WERI-Rb-1 (cell line): ENCODE results near the gene RSPO1.
"Not testable (repeated sequence)": the region's sequence is repeated elsewhere in the genome, so short reads cannot be mapped to it uniquely, and the experiment has no call there.

Experiments
- DNase-seq: peaks from one replicate; pipeline ENCODE4 v3.0.0-alpha.2; 2020
- H3K27ac ChIP-seq: fragments of 250-450 bp; sonication (Bioruptor Pico); 2 replicates; pipeline ENCODE4 v1.5.1; 2020; ENCODE audit warnings: mild to moderate bottlenecking, moderate library complexity
- H3K27me3 ChIP-seq: fragments of 250-450 bp; sonication (Bioruptor Pico); 2 replicates; pipeline ENCODE4 v1.5.1; 2021; ENCODE audit warnings: mild to moderate bottlenecking, low read depth, moderate library complexity; ENCODE audit not compliant: insufficient read depth, severe bottlenecking
- H3K36me3 ChIP-seq: fragments of 250-450 bp; sonication (Bioruptor Pico); 2 replicates; pipeline ENCODE4 v1.5.1; 2020; ENCODE audit warnings: mild to moderate bottlenecking, moderate library complexity
- H3K4me3 ChIP-seq: 2 replicates; pipeline ENCODE4 v1.5.1; 2011; ENCODE audit warnings: low read depth, mild to moderate bottlenecking, control low read depth, low read length
- H3K9me3 ChIP-seq: fragments of 250-450 bp; sonication (Bioruptor Pico); 2 replicates; pipeline ENCODE4 v1.5.1; 2021; ENCODE audit warnings: mild to moderate bottlenecking, moderate library complexity; ENCODE audit not compliant: severe bottlenecking
- TF ChIP-seq, protein P1 (sequence below): IDR thresholded peaks from 2 replicates; pipeline ENCODE4 v1.5.1; 2011; ENCODE audit warnings: low read depth, mild to moderate bottlenecking, control low read depth, inconsistent platforms, low read length

RSPO1 gene

DNA sequence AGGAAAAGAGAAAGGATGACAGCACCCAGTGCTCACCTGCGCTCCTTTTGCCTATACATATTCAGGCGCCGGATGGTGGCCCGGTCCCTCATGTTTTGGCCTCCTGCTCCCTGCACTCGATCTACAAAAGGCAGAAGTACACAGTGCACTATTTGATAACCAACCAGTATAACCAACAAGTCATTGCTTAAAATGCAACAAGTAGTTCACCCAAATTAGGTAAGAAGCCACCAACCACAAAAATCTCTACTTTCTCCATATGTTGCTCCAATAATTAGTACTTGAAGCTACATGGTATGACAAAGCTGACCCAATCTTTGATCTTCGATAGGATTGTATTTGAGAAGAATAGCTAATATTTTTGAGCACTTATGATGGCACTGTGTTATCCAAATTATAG, 41.0 kb downstream of the RSPO1 start:
- H3K9me3 ChIP-seq, result no peaks in the 10 kb centered on the region
- no peak overlapping the region for H3K4me3 ChIP-seq
- H3K27me3 ChIP-seq, result no peaks in the 10 kb centered on the region
- H3K27ac ChIP-seq, result no peak overlapping the region
- peaks cover 54% of the 10 kb centered on the region for H3K36me3 ChIP-seq
- TF ChIP-seq, protein P1, sequence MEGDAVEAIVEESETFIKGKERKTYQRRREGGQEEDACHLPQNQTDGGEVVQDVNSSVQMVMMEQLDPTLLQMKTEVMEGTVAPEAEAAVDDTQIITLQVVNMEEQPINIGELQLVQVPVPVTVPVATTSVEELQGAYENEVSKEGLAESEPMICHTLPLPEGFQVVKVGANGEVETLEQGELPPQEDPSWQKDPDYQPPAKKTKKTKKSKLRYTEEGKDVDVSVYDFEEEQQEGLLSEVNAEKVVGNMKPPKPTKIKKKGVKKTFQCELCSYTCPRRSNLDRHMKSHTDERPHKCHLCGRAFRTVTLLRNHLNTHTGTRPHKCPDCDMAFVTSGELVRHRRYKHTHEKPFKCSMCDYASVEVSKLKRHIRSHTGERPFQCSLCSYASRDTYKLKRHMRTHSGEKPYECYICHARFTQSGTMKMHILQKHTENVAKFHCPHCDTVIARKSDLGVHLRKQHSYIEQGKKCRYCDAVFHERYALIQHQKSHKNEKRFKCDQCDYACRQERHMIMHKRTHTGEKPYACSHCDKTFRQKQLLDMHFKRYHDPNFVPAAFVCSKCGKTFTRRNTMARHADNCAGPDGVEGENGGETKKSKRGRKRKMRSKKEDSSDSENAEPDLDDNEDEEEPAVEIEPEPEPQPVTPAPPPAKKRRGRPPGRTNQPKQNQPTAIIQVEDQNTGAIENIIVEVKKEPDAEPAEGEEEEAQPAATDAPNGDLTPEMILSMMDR, result no peak
- no peak for DNase-seq

DNA sequence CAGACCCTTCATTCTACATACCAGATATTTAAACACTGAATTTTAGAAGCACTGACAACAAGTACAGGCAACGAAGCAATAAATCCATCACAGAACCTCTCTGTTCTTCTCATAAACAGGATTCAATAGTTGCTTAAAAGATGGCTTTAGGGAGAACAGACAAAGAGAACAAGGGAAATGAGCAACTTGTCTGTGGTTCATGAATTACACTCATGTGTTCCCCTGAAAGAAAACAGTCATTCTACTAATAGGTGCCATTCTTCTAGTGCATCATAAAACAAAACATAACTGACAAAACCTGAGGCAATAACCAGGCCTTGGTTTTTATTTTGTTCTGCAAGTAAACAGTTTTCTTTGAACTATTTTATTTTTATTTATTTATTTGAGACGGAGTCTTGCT, 45.8 kb downstream of the RSPO1 start:
- H3K27ac ChIP-seq, result no peak overlapping the region
- DNase-seq, result no peak
- no peaks in the 10 kb centered on the region for H3K27me3 ChIP-seq
- H3K36me3 ChIP-seq, result peaks cover 90% of the 10 kb centered on the region
- TF ChIP-seq, protein P1, result no peak
- H3K9me3 ChIP-seq, result no peaks in the 10 kb centered on the region
- H3K4me3 ChIP-seq, result no peak overlapping the region

GRCh38 chr1:37584544-37584943, 50.1 kb downstream of the RSPO1 start:
- not testable (repeated sequence) for DNase-seq, H3K27me3 ChIP-seq, H3K27ac ChIP-seq, H3K9me3 ChIP-seq, H3K4me3 ChIP-seq
- H3K36me3 ChIP-seq, result peaks cover 84% of the 10 kb centered on the region

DNA sequence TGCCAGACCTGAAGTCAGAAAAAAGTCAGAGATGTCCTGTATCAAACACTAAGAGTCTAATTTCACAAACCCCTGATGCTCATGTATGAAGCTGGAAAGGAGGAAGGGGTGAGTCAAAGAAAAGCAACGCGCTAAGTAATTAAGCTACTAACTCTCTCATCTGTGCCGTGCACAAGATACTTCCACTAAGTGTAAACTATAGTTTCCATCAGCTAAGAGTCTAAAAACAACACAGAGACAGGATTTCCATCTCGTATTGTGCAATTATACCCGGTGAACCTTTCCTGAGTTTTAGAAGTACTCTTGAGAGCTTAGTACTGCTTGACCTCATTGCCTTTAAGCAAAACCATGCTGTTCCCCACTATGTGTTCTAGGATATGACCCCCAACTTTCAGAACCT, 59.0 kb downstream of the RSPO1 start:
- no peak overlapping the region for H3K4me3 ChIP-seq
- H3K36me3 ChIP-seq, result peaks cover 81% of the 10 kb centered on the region
- no peaks in the 10 kb centered on the region for H3K9me3 ChIP-seq
- H3K27ac ChIP-seq, result no peak overlapping the region
- TF ChIP-seq, protein P1, result no peak
- H3K27me3 ChIP-seq, result no peaks in the 10 kb centered on the region
- no peak for DNase-seq

DNA sequence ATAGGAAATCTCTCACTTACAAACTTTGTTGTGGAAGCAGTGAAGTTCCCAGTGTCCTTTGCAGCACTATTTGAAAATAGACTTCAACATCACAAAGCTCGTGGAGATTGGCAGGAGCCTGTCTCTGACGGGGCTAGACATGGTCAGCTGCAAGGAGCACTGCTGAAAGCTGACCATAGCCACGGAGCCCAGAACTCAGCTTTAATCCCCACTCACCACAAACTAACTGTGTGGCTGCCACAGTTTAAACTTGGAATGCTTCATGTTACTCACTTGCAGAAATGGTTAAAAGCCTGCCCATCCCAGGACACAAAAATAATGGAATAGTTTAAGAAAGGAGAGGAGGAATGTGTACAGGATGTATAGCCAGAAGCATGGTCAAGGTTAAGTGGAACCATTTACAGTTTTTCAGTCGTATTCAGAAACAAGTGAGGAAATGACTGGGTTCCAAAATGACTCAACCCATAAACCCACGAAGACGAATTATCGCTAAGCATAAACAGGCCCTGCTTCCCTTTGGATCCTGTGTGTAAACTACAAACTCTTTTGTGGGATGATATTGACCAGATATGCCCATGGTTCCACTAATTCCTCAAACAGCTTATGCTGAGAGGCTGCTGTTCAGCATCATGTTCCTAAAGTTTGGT, 59.7 kb downstream of the RSPO1 start:
- H3K36me3 ChIP-seq, result peaks cover 82% of the 10 kb centered on the region
- no peaks in the 10 kb centered on the region for H3K27me3 ChIP-seq
- no peak overlapping the region for H3K4me3 ChIP-seq
- H3K27ac ChIP-seq, result no peak overlapping the region
- TF ChIP-seq, protein P1, result no peak
- no peak for DNase-seq
- no peaks in the 10 kb centered on the region for H3K9me3 ChIP-seq

DNA sequence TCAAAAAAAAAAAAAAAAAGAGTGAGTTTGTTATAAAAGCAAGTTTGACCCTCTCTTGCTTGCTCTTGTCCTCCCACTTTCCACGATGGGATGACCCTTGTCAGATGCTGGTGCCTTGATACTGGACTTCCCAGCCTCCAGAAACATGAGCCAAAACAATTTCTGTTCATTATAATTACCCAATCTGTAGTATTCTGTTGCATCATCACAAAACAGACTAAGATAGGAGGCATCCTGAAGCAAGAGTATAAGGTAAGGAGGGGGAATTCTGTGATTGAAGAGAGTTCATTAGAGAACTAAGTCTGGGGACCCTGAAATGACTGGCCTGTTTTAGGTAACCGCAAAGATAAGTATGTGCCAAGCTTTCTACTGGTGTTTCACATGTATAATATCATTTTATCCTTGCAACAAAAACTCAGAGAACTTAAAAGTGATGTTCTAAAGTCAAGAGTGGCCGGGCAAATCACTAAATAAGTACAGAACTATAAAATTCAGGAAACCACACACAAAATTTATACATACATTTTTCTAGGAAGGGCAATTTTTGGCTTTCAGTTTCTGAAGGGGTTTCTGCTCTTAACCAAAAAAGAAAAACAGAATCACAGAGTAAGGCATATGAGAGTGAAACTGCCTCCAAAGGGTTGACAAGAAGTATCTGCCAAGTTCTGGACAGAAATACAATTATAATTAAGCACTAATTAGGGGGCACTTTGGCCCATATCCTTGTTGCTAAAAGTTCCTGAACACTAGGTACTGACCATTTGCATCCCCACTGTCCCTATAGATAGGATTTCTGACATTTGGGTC, 64.0 kb downstream of the RSPO1 start:
- Histone ChIP-seq H3K4me3 (no peak overlapping the region), H3K9me3 (no peaks in the 10 kb centered on the region), H3K27me3 (no peaks in the 10 kb centered on the region), H3K36me3 (peaks cover 90% of the 10 kb centered on the region), H3K27ac (no peak overlapping the region)
- TF ChIP-seq, protein P1, result no peak
- DNase-seq, result no peak
